Raji (cell line): ENCODE data around the gene TEAD2.

ENCODE experiments used
- POLR2A ChIP-seq: IDR thresholded peaks from 2 replicates; pipeline ENCODE4 v1.6.1; 2011; ENCODE audit warnings: low read depth, low read length, control low read depth; ENCODE audit not compliant: insufficient read depth

Gene TEAD2

GRCh38 chr19:49363268-49364082 lies 1.3 kb upstream of the TEAD2 start, which contains the start of gene DKKL1:
Gene DKKL1, plus strand, starts transcription at chr19:49363877. Its CDS starts 122 bp downstream, at chr19:49363999.
- TF ChIP-seq POLR2A: no peak

DNA sequence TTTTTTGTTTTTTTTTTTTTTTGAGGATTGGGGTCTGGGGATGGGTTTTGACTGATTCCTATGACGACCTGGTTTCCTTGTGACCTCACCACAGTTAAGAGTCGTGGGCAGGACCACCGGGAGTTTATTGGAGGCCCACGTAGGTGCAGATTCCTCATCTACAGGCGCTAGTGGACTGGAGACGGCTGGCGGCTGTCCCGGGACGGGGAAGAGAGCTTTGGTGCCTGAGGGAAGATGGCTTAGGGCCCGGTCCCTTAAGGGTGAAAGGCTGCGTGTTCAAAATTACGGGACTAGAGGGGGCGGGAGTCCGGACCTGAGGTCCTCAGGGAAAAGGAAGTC lies 682 bp upstream of the TEAD2 start:
- TF ChIP-seq POLR2A: no peak

DNA sequence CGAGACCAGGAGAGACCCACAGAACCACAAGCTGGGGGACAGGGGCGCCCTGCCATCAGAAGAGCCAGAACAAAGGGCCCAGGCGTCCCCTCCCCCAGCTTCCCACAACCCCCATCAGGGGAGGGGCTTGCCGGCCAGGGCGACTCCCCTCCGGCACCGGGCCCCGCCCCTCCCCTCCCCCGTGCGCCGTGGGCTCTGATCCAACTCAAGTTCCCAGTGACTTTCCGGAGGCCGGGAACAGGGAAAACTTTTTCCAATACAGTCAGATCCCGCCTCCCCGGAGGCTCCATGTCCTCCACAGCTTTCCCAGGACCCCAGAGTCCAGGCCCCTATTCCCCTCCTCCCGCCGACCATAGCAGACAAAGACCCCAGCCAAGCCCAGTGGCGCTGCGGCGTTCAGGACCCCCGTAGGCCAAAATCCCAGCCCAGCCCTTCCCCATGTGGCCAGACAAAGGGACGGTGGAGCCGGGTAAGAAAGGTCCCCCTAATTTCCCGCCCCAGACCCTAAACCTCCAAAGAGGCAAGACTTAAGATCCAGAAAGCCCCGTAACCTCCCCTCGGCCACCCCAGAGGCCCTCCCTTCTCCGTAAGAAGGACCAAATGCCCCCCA lies 673 bp downstream of the TEAD2 start:
- TF ChIP-seq POLR2A: no peak

GRCh38 chr19:49359851-49360820 lies 2.1 kb downstream of the TEAD2 start:
- no peak for TF ChIP-seq POLR2A

- no peak for TF ChIP-seq POLR2A
Measured at GRCh38 chr19:49357186-49357585, 5.0 kb downstream of the TEAD2 start.

GRCh38 chr19:49356382-49356781 lies 5.8 kb downstream of the TEAD2 start:
- TF ChIP-seq POLR2A: no peak

DNA sequence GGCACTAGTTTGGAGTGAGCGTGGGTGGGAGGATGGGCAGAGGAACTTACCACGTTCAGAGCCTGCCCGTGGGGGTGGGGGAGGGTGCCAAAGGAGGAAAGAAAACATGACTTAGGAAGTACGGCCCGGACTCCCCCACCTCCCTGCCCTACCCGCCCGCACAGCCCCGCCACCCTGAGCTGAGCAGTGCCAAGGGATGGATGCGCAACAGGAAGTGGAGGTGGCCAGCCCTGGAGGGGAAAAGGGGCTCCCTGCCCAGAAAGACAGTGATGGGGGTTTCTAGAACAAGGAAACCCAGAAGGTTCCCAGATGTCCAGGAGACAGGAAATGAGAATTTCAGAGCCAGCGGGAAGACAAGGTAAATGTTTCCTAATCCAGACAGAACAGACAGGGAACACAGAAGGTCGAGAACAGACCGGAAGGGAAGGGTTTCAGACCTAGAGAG lies 6.3 kb downstream of the TEAD2 start:
- TF ChIP-seq POLR2A: no peak

DNA sequence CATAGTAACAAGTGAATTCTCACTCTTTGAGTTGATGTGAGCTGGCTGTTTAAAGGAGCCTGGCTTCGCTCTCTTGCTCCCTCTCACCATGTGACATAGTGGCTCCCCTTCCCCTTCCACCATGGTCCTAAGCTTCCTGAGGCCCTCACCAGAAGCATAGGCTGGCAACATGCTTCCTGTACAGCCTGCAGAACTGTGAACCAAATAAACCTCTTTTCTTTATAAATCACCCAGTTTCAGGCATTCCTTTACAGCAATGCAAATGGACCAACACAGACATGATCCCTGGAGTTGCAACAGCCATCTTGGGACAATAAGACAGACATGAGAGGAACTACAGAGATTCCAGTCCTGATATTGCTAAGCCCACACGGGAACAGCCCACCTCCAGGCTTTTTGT lies 12.6 kb downstream of the TEAD2 start:
- no peak for TF ChIP-seq POLR2A

- TF ChIP-seq POLR2A: no peak
Measured at GRCh38 chr19:49348305-49349189, 13.7 kb downstream of the TEAD2 start.

GRCh38 chr19:49347835-49348234 lies 14.4 kb downstream of the TEAD2 start:
- no peak for TF ChIP-seq POLR2A

DNA sequence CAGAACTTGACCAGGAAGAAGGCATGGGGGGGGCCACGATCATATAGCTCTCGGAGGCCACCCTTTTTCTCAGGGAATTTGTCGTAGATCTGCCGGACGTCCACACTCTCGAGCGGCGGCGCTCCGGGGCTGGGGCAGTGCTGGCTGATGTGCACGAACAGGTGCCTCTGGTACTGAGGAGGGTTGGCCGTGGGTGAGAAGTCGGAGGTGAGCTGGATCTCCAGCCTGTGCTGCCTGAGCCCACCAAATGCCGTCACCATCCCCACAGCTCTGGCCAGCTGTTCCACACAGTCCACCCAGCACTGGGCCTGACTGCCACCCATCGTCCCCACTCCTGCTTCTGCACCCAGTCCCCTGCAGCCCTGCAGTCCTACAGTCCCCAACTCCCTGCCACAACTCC lies 15.0 kb downstream of the TEAD2 start:
- no peak for TF ChIP-seq POLR2A

DNA sequence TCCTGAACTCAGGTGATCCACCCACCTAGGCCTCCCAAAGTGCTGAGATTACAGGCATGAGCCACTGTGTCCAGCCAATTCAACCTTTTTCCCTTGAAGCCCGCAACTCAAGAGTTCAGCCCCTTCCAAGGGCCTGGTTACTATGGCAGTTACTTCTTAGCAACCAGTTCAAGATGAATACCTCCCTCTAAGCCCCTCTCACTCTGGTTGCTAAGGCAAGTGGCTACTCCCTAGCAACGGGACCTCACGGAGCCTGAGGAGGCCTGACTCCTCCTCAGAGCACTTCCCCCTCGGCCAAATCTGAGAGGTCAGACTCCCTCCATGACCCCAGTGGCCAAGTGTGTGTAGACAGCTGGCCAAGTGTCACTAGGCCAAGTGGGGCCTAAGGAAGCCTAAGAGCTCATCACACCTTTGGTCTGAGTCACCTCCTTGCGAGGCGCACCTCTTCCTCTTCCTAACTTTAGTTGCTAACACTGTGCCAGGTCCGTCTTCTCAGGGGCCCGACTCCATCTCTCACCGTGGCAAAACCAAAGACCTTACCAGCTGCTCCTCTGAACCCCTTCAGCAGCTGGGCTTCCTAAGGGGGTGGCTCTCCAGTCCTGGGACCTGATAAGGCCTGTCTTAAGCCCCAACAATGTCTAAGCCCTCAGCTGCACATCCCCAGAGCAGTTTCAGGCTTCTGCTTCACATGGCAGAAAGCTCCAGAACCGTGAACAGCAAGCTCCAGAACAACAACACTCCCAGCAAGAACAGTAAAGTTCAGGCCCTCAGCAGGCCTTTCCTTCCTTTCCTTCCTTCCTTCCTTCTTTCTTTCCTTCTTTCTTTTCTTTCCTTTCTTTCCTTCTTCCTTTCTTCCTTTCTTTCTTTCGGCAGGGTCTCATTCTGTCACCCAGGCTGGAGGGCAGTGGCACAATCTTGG lies 17.5 kb downstream of the TEAD2 start:
- TF ChIP-seq POLR2A: no peak

- no peak for TF ChIP-seq POLR2A
Measured at GRCh38 chr19:49343123-49343522, 19.1 kb downstream of the TEAD2 start.
